Myocyte (in vitro differentiated cells): ENCODE data around the gene CX3CR1. TPM values are rescaled to one million over a fixed set of nuclear protein-coding genes. Genes with fewer than 3 reads are reported as not detected.

Experiments
- DNase-seq: peaks from one replicate; pipeline ENCODE4 v3.0.0-alpha.2; 2012; ENCODE audit warnings: low read depth
- total RNA-seq: library from RNA; depleted of rRNA; stranded (reverse); fragments of >200 nt; gene quantifications from 2 replicates; pipeline ENCODE4 v1.2.3, GENCODE V29; 2014

CX3CR1 gene
- total RNA-seq, 1 donor from 2014 or later = not detected

DNA sequence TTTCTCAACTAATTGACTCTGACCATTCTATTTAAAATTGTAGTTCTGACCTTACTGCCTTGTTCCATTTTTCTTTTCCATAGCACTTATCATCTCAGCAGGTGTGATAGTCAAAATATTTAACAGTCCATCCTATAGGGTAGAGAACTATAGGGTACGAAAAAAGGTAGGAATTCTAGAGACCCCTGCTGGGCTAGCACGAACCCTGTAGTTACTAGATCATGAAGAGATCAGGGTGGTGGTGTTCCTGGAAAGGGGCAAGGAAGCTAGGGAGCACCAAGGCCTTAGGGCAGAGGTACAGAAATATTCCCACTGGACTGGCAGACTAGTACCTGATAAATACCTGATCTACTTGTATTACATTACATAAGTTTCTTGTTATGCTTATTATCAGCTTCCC is 55.5 kb downstream of the CX3CR1 start:
- DNase-seq = no peak

DNA sequence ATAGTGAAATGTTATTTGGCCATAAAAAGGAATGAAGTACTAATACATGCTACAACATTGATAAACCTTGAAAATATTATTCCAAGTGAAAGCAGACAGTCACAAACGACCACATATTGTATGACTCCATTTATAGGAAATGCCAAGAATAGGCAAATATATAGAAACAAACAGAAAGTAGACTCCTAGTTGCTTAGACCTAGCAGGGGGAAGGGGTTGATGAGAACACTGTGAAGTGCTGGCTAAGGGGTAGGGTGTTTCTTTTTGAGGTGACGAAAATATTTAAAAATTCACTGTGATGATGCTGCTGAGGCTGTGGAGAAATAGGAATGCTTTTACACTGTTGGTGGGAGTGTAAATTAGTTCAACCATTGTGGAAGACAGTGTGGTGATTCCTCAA is 56.9 kb downstream of the CX3CR1 start:
- no peak for DNase-seq

DNA sequence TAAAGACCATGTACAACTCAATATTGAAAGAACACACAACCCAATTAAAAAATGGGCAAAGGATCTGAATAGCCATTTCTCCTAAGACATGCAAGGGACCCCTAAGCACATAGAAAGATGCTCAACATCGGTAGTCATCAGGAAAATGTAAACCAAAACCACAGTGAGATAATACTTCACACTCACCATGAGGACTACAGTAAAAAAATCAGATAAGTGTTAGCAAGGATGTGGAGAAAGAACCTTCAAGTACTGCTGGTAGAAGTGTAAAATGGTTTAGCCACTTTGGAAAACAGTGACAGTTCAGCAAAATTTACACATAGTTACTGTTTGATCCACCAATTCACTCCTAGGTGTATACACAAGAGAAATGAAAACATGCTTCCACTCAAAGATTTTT is 57.4 kb downstream of the CX3CR1 start:
- DNase-seq = no peak

DNA sequence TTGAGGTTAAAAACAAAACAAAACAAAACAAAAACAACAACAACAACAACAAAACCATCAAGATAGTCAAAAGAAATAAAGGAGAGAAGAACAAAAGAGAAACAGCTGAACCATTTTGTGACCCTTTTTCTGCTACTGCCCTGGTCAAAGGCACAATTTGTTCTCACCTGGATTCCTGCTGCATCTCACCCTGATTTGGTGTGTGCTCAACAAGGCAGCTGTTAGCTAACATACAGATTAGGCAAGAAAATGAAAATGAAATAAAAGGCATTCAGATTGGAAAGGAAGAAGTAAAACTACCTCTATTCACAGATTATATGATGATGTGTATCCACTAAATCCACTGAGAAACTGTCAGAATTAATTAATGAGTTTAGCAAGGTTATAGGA is 58.7 kb downstream of the CX3CR1 start:
- DNase-seq = no peak

DNA sequence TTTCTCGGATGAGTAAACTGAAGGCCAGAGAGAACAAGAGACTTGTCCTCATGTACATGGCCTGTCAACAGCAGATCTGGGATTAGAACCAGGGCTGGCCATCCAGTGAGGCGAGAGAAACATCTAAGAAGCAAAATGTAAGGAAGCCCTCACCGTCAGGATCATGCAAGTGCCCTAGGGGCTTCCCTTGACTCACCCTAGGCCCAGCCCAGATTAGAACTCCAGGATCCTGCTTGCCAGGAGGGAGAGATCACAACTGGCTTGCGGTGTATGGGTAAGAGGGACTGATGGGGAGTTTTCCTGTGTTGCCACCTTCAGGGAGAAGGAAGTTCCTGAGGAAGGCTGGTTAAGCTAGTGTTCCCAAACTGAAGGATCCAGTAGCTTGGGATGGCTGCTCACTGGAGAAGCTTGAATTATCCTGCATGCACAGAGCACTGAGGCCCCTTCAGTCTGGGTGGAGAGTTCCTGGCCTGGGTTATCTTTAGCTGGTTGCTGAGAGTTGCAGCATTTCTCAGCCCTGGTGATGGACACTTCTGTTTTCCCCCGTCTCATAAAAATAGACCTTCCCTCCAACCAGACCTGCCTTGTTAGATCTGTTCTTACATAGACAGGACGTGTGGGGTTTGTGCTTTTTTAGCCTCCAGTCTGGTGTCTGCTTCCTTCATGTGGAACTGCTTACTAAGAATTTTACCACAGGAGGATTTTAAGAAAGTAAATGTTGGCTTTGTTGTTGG is 59.3 kb downstream of the CX3CR1 start:
- no peak for DNase-seq

DNA sequence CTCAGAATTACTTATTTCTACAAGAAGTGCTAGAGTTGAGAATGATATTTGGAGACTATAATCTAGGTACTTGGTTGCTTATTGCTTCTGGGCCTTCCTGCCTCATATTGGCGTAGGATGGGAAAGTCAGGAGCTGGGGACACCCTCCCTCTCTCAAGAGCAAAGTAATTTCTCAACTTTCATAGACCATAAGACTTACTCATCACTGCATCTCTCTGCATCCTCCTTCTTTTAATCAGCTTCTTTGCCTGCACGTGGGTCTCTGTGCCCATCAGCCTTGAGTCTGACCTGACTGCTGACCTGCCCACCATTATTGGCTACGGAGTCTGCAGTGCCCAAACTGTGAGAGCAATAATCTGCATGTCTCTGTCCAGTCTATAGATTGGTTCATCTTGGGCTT is 60.1 kb downstream of the CX3CR1 start:
- no peak for DNase-seq

DNA sequence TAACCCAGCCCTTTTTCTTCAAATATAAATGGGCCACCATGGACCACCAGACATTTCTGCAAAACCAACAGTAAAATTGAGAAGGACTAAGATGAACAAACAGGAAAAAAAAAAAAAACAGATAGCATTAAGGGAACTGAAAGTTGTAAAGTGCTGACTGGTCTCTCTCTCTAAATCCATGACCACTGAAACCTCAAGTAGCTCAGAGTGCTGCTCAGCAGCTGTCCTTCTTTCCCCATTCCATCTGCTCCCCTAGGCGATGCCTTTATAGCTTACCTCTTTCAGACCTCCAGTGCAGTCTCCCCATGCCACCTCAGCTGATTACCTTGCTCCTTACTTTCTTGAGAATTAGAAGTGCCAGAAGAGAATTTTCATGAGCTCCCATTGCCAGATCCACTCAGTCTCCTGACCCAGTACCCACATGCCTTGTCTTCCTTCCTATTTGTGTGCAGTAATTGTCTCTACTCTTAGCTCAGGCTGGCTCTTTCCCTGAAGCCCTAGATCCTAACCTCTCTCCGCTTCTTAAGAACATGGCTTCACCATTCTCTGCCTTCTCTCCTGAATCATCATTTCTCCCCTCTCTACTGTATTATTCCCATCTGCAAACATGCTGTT is 63.6 kb downstream of the CX3CR1 start:
- peak; percentile 79 for DNase-seq

DNA sequence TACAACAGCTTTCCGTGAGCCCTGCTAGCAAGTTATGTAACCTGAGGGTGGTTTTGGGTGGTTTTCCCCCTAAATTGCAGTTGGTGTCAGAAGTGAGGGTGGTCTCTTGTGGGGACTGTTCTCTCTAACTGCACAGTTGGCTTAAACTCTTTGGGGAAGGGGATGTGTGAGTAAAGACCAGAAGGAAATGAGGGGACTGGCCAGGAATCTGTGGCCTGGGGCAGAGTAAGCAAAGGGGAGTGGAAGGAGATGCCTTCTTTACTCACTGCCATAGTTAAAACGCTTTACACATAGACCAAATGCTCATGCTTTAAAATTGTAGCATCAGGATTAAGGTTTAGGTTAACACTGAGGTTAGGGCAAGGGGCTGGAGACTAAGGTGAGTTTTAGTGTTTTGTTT is 66.2 kb downstream of the CX3CR1 start:
- no peak for DNase-seq

Other genes with a start within 250 kb of the CX3CR1 start
- gene SCN11A, start 228.1 kb downstream of the CX3CR1 start, total RNA-seq = not detected in 2 replicates
- 16.6 and 20.3 TPM in 2 replicates for gene WDR48, start 228.0 kb downstream of the CX3CR1 start, total RNA-seq
- gene GORASP1, start 172.4 kb downstream of the CX3CR1 start, total RNA-seq = 50.7 and 56.9 TPM in 2 replicates
- gene TTC21A, start 172.4 kb downstream of the CX3CR1 start, total RNA-seq = 1.7 and 2.7 TPM in 2 replicates
- gene CSRNP1, start 126.4 kb downstream of the CX3CR1 start, total RNA-seq = 10.6 and 13.7 TPM in 2 replicates
- 104 and 142 TPM in 2 replicates for gene XIRP1, start 87.4 kb downstream of the CX3CR1 start, total RNA-seq
- not detected in 2 replicates for gene CCR8, start 49.7 kb upstream of the CX3CR1 start, total RNA-seq
- 25.5 and 28.5 TPM in 2 replicates for gene SLC25A38, start 103.3 kb upstream of the CX3CR1 start, total RNA-seq
- 953 and 1,060 TPM in 2 replicates for gene RPSA, start 126.7 kb upstream of the CX3CR1 start, total RNA-seq
- not detected in 2 replicates for gene MOBP, start 187.6 kb upstream of the CX3CR1 start, total RNA-seq